Thoracic aorta (tissue), 2 donors: ENCODE data around the gene WNT11. TPM values are rescaled to one million over a fixed set of nuclear protein-coding genes. Genes with fewer than 3 reads are reported as not detected.

Experiments used
- ATAC-seq: fragments of 150-250 bp; one replicate; pipeline ENCODE4 v1.8.0; 2017; ENCODE audit warnings: low read depth; ENCODE audit not compliant: insufficient number of reproducible peaks, low FRiP score
- DNase-seq: peaks from one replicate; pipeline ENCODE4 v3.0.0-alpha.2; 2020; ENCODE audit warnings: low spot score
- H3K27ac ChIP-seq, 2 donors: fragments of 200-600 bp; sonication (generic); 1 replicate in 1 of 2; 2 replicates in 1 of 2; pipeline ENCODE4 v1.5.1; 2016; ENCODE audit warnings: mild to moderate bottlenecking in 2 of 2, moderate library complexity in 2 of 2
- H3K27me3 ChIP-seq: fragments of 200-600 bp; sonication (generic); replicated peaks from 2 replicates; pipeline ENCODE4 v1.6.0; 2016; ENCODE audit warnings: mild to moderate bottlenecking; ENCODE audit not compliant: insufficient read depth
- H3K36me3 ChIP-seq: fragments of 200-600 bp; sonication (generic); one replicate; pipeline ENCODE4 v1.5.1; 2016
- H3K4me1 ChIP-seq, 2 donors: fragments of 200-600 bp; sonication (generic); 1 replicate in 1 of 2; 2 replicates in 1 of 2; pipeline versions ENCODE4 v1.5.1 to v1.6.0; 2016; ENCODE audit warnings: low read depth in 2 of 2, mild to moderate bottlenecking in 1 of 2; ENCODE audit not compliant: control insufficient read depth in 1 of 2
- H3K4me3 ChIP-seq: fragments of 200-600 bp; sonication (generic); 2 replicates; pipeline ENCODE4 v1.5.1; 2016; ENCODE audit warnings: mild to moderate bottlenecking
- H3K9me3 ChIP-seq: fragments of 200-600 bp; sonication (generic); 2 replicates; pipeline ENCODE4 v1.5.1; 2016
- total RNA-seq, 2 donors: library from RNA; depleted of rRNA; stranded (reverse); fragments of >200 nt; gene quantifications; one replicate each; pipeline versions ENCODE4 v1.1.0 to v1.2.3, GENCODE V29; 2016
- TF ChIP-seq, protein P1 (sequence below): fragments of 200-600 bp; sonication (generic); IDR thresholded peaks from one replicate; pipeline ENCODE4 v1.5.1; 2019; ENCODE audit warnings: antibody characterized with exemption

WNT11 gene
- total RNA-seq, 2 donors from 2014 or later, result 12.0 to 35.1 TPM

DNA sequence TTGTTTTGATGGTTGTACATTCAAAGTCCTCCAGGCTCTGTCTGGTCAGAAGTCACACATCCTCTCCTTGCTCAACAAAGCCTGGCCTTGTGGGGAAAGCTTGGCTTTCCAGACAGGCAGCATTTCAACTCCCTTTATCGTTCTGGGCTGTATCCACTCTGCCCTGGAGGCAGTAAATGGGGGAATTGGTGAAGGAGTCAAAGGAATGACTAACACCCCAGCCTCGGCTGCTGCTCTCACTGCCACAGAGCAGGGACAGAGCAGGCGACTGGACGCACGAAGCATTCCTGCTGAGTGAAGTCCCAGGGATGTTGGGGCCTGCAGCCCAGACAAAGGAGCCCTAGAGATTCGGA is 52.8 kb downstream of the WNT11 start:
- H3K9me3 ChIP-seq, result no peaks in the 10 kb centered on the region
- TF ChIP-seq, protein P1, sequence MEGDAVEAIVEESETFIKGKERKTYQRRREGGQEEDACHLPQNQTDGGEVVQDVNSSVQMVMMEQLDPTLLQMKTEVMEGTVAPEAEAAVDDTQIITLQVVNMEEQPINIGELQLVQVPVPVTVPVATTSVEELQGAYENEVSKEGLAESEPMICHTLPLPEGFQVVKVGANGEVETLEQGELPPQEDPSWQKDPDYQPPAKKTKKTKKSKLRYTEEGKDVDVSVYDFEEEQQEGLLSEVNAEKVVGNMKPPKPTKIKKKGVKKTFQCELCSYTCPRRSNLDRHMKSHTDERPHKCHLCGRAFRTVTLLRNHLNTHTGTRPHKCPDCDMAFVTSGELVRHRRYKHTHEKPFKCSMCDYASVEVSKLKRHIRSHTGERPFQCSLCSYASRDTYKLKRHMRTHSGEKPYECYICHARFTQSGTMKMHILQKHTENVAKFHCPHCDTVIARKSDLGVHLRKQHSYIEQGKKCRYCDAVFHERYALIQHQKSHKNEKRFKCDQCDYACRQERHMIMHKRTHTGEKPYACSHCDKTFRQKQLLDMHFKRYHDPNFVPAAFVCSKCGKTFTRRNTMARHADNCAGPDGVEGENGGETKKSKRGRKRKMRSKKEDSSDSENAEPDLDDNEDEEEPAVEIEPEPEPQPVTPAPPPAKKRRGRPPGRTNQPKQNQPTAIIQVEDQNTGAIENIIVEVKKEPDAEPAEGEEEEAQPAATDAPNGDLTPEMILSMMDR, result no peak
- H3K27ac ChIP-seq, result no peak overlapping the region
- H3K27me3 ChIP-seq, result no peaks in the 10 kb centered on the region
- DNase-seq (no peak), ATAC-seq (no peak)
- H3K36me3 ChIP-seq, result no peaks in the 10 kb centered on the region
- H3K4me3 ChIP-seq, result no peak overlapping the region
- H3K4me1 ChIP-seq, result no peaks in the 10 kb centered on the region

DNA sequence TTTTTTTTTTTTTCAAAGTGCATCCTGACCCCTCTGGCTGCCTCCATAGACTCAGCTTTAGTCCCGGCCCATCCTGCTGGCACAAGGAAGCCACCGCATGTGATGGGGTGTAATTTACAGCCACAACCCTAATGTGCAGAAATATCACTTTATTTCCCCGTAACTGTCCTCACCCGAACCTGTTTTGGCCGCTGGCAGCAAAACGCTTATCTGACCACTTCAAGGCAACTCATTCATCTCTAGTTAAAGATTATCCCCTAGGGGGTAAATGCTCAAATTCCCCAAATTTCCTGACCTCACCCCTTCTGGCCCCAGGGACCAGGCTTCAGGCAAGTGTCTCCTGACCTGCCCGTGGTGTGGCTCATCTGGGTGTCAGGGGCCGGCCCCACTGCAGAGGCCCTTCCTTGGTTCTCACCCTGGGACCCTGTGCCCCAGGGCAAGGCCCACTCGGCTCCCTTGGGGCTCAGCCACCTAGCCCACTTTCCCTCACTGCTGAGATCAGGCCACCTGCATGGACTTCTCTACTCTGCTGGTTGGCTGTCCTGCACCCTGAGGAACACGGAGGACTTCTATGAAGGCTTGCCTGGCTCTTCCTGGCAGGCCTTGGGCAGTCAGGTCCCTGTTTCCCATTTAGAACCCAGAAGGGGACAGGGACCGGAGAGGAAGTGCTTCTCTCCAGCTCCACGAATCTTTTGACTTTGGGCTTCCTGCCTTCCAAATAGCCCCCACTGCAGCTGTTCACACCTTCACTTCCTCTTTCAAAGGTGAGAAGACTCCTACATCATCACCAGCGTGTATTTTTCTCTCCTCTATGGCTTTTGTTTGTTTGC is 53.3 kb downstream of the WNT11 start:
- DNase-seq (no peak), ATAC-seq (no peak)
- H3K4me3 ChIP-seq, result peak overlapping the region; percentile 75
- no peaks in the 10 kb centered on the region for H3K36me3 ChIP-seq
- H3K27me3 ChIP-seq, result no peaks in the 10 kb centered on the region
- TF ChIP-seq, protein P1, result no peak
- no peak overlapping the region for H3K27ac ChIP-seq
- no peaks in the 10 kb centered on the region for H3K9me3 ChIP-seq
- H3K4me1 ChIP-seq, result no peaks in the 10 kb centered on the region

DNA sequence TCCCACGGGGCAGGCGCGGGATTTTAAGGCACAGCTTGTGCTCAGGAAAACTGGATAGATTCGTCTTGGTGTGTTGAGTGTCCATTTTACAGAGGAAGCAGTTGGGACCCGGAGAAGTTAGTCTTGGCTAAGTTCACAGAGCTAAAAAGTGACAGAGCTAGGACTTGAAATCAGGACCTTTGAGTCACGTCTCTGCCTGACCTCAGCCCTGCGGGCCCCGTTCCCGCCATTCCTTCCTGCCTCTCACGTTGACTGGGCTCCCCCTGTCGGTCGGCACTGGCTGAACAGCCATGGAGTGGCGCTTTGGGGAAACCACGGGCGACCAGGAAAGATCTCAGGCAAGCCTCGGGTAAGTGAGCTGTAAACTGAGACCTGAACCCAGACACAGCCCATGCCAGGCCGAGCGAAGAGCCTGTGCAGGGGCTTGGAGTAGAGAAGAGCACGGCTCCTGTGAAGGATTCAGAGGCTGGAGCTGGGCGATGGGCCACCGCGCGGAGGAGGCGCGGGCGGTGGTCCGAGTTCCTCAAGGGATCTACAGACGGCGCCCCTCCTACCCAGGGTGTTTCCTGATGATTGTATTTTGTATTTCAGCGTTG is 54.1 kb downstream of the WNT11 start:
- peak overlapping the region; percentile 75 for H3K4me3 ChIP-seq
- ATAC-seq (peak; percentile 44), DNase-seq (peak; percentile 71)
- H3K27me3 ChIP-seq, result no peaks in the 10 kb centered on the region
- H3K9me3 ChIP-seq, result no peaks in the 10 kb centered on the region
- no peaks in the 10 kb centered on the region for H3K36me3 ChIP-seq
- TF ChIP-seq, protein P1, result peak; percentile 97
- no peak overlapping the region for H3K27ac ChIP-seq
- no peaks in the 10 kb centered on the region for H3K4me1 ChIP-seq

DNA sequence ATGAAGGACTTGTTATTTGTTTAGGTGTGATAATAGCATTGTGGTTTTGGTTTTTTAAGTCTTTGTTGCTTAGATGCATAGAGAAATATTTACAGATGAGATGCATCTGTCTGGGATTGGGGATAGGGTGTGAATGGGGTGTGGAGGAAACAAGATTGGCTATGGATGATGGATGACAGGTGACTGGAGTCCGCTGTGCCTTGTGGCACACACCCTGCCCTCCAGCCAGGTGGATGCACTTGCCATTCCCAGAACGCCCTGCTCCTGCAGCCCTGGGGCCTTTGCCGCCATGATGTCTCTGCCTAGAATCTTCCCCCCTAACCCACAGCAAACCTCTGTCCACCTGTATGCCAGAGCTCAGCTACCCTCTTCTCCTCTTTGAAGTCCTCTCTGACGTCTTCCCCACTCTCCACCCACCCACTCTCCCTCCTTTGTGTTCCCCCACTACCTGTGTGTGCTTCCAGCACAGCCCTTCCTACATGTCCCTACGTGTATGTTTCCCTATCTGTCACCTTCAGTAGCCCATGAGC is 54.7 kb downstream of the WNT11 start:
- no peak for ATAC-seq
- no peak overlapping the region for H3K27ac ChIP-seq
- H3K9me3 ChIP-seq, result no peaks in the 10 kb centered on the region
- DNase-seq, result no peak
- no peaks in the 10 kb centered on the region for H3K27me3 ChIP-seq
- TF ChIP-seq, protein P1, result no peak
- H3K4me3 ChIP-seq, result peak overlapping the region; percentile 75
- no peaks in the 10 kb centered on the region for H3K36me3 ChIP-seq
- no peaks in the 10 kb centered on the region for H3K4me1 ChIP-seq

DNA sequence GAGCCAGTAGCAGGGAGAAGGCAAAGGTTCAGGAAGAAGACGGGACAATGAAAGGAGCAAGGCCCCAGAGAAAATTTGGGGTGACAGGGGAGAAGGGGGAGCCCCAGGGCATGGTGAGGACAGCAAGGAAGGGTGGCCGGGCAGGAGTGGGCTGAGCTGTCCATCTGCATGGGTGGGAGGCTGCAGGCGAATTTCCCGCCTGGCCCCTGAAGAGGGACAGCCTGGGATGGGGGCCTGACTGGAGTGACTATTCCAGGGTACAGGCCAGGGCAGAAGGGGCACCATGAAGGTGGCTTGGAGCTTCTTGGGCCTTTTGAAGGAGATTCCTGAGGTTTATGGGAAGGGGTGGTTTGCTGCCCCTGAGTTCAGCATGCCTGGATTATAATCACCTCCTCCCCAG is 56.2 kb downstream of the WNT11 start:
- no peak for ATAC-seq
- no peaks in the 10 kb centered on the region for H3K9me3 ChIP-seq
- no peak overlapping the region for H3K4me3 ChIP-seq
- H3K27ac ChIP-seq, result no peak overlapping the region
- DNase-seq, result no peak
- no peaks in the 10 kb centered on the region for H3K4me1 ChIP-seq
- TF ChIP-seq, protein P1, result no peak
- no peaks in the 10 kb centered on the region for H3K27me3 ChIP-seq
- H3K36me3 ChIP-seq, result no peaks in the 10 kb centered on the region
